HFF-Myc (cell line): ENCODE measurements around the gene HOXB3.

Source experiments
- DNase-seq: peaks from one replicate; pipeline ENCODE4 v3.0.0-alpha.2; 2011; ENCODE audit warnings: low read depth; ENCODE audit errors: extremely low read depth
- H3K4me3 ChIP-seq: replicated peaks from 2 replicates; pipeline ENCODE4 v1.5.1; 2011; ENCODE audit warnings: low read depth, mild to moderate bottlenecking, control low read depth, low read length
- CTCF ChIP-seq: IDR thresholded peaks from 2 replicates; pipeline ENCODE4 v1.5.1; 2012; ENCODE audit warnings: mild to moderate bottlenecking, low read depth, low read length, control low read depth; ENCODE audit errors: missing control alignments

HOXB3 gene

GRCh38 chr17:48556576-48557401 lies 33.3 kb downstream of the HOXB3 start:
- DNase-seq: no peak
- TF ChIP-seq CTCF: no peak
- H3K4me3 ChIP-seq: no peak overlapping the region

- no peak for TF ChIP-seq CTCF
- DNase-seq: no peak
- no peak overlapping the region for H3K4me3 ChIP-seq
These were observed 33.8 kb downstream of the HOXB3 start for GRCh38 chr17:48556229-48556575.

- no peak for TF ChIP-seq CTCF
- no peak for DNase-seq
- H3K4me3 ChIP-seq: peak overlapping the region; percentile 15; the same call in 1 of the 2 replicates
These were observed 34.5 kb downstream of the HOXB3 start for GRCh38 chr17:48555258-48556228.

DNA sequence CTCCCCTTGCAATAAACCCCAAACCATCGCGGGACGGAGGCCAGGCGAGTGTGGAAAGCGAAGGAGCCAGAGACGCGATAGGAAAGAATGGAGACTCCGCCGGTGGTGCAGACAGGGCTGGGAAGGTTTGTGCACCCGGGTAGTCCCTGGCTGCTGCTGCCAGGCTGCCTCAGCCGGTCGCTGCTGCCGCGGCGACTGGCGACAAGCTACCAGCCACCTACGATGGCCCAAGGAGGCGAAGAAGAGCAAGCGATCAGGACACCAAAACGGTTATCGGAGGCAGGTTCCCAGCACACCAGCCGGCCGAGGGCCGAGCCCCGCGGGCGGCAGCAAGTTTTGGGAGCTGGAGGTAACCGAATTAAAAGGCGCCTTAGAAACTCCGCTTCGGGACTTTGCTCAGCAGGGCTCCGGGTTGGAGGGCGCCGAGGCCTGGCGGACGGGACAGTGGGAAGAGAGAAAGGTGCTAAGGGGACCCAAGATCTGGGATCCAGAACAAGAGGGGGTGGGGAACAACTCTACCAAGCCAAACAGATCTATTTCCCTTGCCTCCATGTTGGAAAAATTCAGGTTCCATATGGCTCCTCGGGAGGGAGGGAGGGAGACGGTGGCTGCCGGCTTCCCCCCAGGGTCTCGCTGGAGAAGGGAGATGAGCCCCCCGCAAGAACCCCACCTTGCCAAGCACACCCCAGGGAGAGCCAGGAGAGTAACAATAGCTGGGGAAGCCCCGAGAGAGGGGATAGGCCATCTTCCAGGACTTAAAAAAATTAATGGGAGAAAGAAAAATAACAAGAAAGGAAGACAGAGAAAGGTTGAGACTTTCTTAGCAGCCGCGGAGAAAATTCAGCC lies 35.4 kb downstream of the HOXB3 start:
- no peak for DNase-seq
- no peak for TF ChIP-seq CTCF
- peak overlapping the region; percentile 15; the same call in 1 of the 2 replicates for H3K4me3 ChIP-seq

DNA sequence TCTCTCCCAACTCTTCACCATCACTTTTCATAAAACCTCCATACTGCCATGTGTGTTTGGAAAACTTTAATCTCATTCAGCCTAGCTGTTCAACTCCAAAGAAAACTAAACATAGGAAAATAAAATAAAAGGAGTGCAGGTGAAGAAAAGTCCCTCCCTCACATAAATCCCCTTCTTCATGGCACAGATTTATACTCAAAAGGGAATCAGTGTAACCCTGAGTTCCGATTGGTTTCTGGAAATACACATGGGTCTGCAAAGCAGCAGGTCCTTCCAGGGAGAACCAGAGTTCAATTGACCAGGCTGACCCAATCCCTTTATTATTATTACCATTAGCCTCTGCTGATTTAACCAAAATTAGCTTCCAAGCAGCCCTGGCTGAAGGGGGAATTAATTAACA lies 36.2 kb downstream of the HOXB3 start:
- DNase-seq: no peak
- TF ChIP-seq CTCF: no peak
- no peak overlapping the region for H3K4me3 ChIP-seq

GRCh38 chr17:48553190-48553547 lies 36.9 kb downstream of the HOXB3 start:
- no peak for TF ChIP-seq CTCF
- H3K4me3 ChIP-seq: no peak overlapping the region
- DNase-seq: no peak
